Brain microvascular endothelial cell (primary cell): ENCODE measurements around the gene ATG2B.
A peak's percentile ranks its signal among the peaks of the same experiment; 100 is the strongest.

ENCODE experiments used
- DNase-seq: peaks from one replicate; pipeline ENCODE4 v3.0.0-alpha.2; 2020
- H3K27ac ChIP-seq: fragments of 250-450 bp; sonication (Bioruptor Pico); 2 replicates; pipeline ENCODE4 v1.5.1; 2020; ENCODE audit warnings: mild to moderate bottlenecking, moderate library complexity
- H3K27me3 ChIP-seq: fragments of 250-450 bp; sonication (Bioruptor Pico); replicated peaks from 2 replicates; pipeline ENCODE4 v1.5.1; 2020; ENCODE audit warnings: mild to moderate bottlenecking
- H3K36me3 ChIP-seq: fragments of 250-450 bp; sonication (Bioruptor Pico); replicated peaks from 2 replicates; pipeline ENCODE4 v1.5.1; 2020; ENCODE audit warnings: mild to moderate bottlenecking
- H3K4me3 ChIP-seq: 2 replicates; pipeline ENCODE4 v1.5.1; 2011; ENCODE audit warnings: low read depth, mild to moderate bottlenecking, control low read depth, low read length, moderate library complexity
- in situ Hi-C: cut with HindIII; loops from 2 replicates; pipeline ENCODE4 v1.10.0; 2017; ENCODE audit warnings: low sequenced_read_pairs, low pct_ligation_motif_present
- TF ChIP-seq, protein P1 (sequence below): IDR thresholded peaks from 2 replicates; pipeline ENCODE4 v1.5.1; 2011; ENCODE audit warnings: low read depth, mild to moderate bottlenecking, moderate library complexity, low read length, control low read depth, inconsistent platforms; ENCODE audit errors: missing control alignments

The ATG2B gene

DNA sequence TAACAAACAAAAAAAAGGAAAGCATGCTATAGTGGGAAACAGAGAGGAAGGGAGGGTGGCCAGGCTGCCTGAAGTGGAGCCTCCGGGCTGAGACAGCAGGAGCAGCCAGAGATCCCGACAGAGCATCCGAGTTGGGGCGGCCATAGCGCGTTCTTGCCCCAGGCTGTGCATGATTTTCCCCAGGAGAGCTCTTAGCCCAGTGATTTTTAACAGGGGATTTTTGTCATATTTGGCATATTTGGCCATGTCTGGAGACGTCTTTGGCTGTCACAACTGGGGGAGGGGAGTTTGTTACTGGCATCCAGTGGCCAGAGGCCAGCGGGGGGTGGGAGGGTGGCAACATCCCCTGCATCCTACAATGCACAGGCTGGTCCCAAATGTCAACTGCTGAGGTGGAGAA is 83.6 kb downstream of the ATG2B start:
- in situ Hi-C loops, result no loop called here
- H3K27ac ChIP-seq, result no peak overlapping the region
- TF ChIP-seq, protein P1, sequence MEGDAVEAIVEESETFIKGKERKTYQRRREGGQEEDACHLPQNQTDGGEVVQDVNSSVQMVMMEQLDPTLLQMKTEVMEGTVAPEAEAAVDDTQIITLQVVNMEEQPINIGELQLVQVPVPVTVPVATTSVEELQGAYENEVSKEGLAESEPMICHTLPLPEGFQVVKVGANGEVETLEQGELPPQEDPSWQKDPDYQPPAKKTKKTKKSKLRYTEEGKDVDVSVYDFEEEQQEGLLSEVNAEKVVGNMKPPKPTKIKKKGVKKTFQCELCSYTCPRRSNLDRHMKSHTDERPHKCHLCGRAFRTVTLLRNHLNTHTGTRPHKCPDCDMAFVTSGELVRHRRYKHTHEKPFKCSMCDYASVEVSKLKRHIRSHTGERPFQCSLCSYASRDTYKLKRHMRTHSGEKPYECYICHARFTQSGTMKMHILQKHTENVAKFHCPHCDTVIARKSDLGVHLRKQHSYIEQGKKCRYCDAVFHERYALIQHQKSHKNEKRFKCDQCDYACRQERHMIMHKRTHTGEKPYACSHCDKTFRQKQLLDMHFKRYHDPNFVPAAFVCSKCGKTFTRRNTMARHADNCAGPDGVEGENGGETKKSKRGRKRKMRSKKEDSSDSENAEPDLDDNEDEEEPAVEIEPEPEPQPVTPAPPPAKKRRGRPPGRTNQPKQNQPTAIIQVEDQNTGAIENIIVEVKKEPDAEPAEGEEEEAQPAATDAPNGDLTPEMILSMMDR, result no peak

DNA sequence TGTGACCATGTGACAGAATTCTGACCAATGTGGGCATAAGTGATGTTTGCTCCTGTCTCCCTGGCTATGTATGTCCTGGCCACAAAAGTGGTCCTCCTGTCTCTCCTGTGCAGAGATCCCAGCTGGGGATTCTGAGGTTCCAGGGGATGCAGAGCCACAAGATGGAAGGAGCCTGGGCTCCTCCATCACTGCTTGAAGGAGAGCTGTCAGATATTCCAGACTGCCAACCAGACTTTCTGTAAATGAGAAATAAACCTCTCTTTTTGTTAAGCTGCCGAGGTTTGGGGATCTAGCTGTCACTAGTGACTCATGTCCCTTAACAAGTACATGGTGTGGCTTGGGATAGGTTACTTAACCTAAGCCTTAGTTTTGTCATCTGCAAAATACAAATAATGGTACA is 85.3 kb downstream of the ATG2B start:
- TF ChIP-seq, protein P1, result no peak
- Histone ChIP-seq H3K36me3 (no peaks in the 10 kb centered on the region), H3K4me3 (no peak overlapping the region), H3K27ac (no peak overlapping the region), H3K27me3 (no peaks in the 10 kb centered on the region)
- in situ Hi-C loops, result no loop called here
- DNase-seq, result no peak

More for the DNA sequence above, 83.6 kb downstream of the ATG2B start:
- no peaks in the 10 kb centered on the region for H3K27me3 ChIP-seq
- no peaks in the 10 kb centered on the region for H3K36me3 ChIP-seq
- no peak for DNase-seq
- H3K4me3 ChIP-seq, result no peak overlapping the region

DNA sequence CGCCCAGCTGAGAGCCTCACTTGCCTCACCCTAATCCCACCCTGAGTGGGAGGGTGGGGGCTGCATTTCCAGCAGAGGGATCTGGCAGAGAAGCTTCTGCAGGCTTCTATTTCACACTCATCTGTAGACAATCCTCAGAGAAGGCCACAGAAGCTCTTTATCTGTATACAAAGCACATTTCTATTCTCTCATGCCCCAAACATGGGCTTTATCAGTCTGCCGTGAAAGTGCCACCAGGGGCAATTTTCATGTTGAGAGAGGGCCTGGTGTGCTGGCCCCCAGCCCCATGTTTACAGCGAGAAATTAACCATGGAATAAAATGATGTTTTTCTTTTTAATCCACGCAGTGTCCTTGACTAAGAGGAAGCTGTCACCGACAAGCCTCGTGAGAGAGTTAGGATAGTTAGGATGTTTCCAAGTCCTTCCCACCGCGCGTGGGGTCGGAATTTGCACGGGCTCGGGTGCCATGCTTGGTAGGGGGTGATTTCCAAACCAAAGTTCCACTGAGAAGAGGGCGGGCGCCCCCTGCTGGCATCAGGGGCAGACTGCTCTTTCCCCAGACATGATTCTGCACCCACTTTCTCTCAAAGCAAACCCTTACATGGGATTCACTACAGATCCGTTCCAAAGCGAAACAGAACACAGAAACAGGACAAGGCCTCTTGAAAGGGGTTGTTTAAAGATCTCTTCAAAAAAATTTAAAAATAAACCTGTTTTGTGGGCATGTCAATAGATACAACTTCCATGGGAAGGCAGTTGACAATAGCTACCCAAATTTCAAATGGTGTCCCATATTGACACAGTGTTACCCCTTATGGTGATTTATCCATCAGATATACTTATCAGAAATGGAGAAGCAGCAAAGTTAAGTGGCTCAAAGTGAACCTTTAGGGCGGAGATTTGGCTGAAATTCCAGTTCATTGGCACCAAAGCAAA is 87.7 kb downstream of the ATG2B start:
- H3K4me3 ChIP-seq, result no peak overlapping the region
- H3K27ac ChIP-seq, result no peak overlapping the region
- no peaks in the 10 kb centered on the region for H3K27me3 ChIP-seq
- TF ChIP-seq, protein P1, result peak; percentile 99
- H3K36me3 ChIP-seq, result no peaks in the 10 kb centered on the region
- peak; percentile 61 for DNase-seq
- in situ Hi-C loops, result no loop called here

DNA sequence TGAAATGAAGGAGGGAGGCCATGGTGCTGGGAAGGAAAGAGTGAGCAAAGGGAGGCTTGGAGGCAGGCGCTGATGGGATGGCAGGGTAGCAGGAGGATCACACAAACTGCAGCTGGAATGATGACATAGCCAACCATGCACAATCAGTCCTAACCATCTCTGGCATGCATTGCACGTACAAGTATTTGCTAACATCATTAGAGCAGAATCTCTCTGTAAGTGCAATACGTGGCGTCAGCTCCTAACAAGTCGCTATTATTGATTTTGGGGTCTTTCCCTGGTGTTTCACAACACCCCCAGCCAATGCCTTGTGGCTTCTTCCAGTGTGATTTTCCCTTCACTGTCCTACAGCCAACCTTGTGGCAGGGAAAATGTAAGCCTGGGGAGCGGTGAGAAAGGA is 88.6 kb downstream of the ATG2B start:
- H3K27ac ChIP-seq, result no peak overlapping the region
- TF ChIP-seq, protein P1, result no peak
- H3K27me3 ChIP-seq, result no peaks in the 10 kb centered on the region
- no peak overlapping the region for H3K4me3 ChIP-seq
- DNase-seq, result no peak
- H3K36me3 ChIP-seq, result no peaks in the 10 kb centered on the region
- in situ Hi-C loops, result no loop called here

DNA sequence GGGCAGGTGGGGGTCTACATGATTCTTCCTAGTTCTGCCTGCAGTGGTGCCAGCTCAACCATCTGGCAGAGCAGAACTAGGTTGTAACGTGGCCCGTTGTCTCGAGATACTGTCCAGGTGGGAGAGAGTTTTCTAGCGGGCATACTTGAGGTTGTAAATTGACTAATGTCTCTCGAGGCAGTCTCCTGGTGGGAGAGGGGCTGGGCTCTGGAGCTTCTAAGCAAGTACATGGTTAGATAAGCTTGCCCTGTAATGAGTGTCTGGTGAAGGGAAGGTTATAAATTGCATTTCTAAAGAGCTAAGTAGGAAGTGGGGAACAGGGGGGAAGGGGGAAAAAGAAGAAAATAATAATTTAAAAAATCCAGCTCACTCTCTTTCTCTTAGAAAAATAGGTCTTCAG is 89.0 kb downstream of the ATG2B start:
- TF ChIP-seq, protein P1, result no peak
- no peaks in the 10 kb centered on the region for H3K36me3 ChIP-seq
- no peak overlapping the region for H3K27ac ChIP-seq
- no peak overlapping the region for H3K4me3 ChIP-seq
- in situ Hi-C loops, result no loop called here
- no peaks in the 10 kb centered on the region for H3K27me3 ChIP-seq
- DNase-seq, result no peak
